Nephron progenitor cell (in vitro differentiated cells): ENCODE data around the gene CERS1.
A peak's percentile ranks its signal among the peaks of the same experiment; 100 is the strongest.

Experiments used
- DNase-seq: peaks from one replicate; pipeline ENCODE4 v3.0.0; 2021
- H3K27ac Mint-ChIP-seq: 2 replicates; pipeline ENCODE4 v1.8.0; 2021; ENCODE audit warnings: mild to moderate bottlenecking, moderate library complexity, mixed read lengths
- H3K27me3 Mint-ChIP-seq: 2 replicates; pipeline ENCODE4 v1.8.0; 2021; ENCODE audit warnings: mild to moderate bottlenecking, low read depth, mixed read lengths; ENCODE audit not compliant: poor library complexity
- H3K36me3 Mint-ChIP-seq: 2 replicates; pipeline ENCODE4 v1.8.0; 2021; ENCODE audit warnings: low read depth, mixed read lengths
- H3K4me1 Mint-ChIP-seq: 2 replicates; pipeline ENCODE4 v1.8.0; 2021; ENCODE audit warnings: mixed read lengths
- H3K4me3 Mint-ChIP-seq: 2 replicates; pipeline ENCODE4 v1.8.0; 2021; ENCODE audit warnings: mild to moderate bottlenecking, moderate library complexity, mixed read lengths
- H3K9me3 Mint-ChIP-seq: 2 replicates; pipeline ENCODE4 v1.8.0; 2021; ENCODE audit warnings: mild to moderate bottlenecking, moderate library complexity, mixed read lengths
- CTCF ChIP-seq: fragments of 200-600 bp; sonication (generic); IDR thresholded peaks from 2 replicates; pipeline ENCODE4 v1.5.0; 2021; ENCODE audit warnings: antibody characterized with exemption

CERS1 gene

GRCh38 chr19:18895824-18896341, at the start of gene CERS1:
Gene CERS1 (minus strand): TSS chr19:18896158. CDS start chr19:18896072, 86 bp downstream.
- no peak within 1 kb of the TSS for H3K27ac Mint-ChIP-seq

GRCh38 chr19:18945297-18945696, 49.3 kb upstream of the CERS1 start:
- no peak overlapping the region for H3K4me3 Mint-ChIP-seq
- peaks cover 15% of the 10 kb centered on the region for H3K4me1 Mint-ChIP-seq
- H3K27me3 Mint-ChIP-seq: peaks cover 3% of the 10 kb centered on the region
- no peaks in the 10 kb centered on the region for H3K9me3 Mint-ChIP-seq
- no peak overlapping the region for H3K27ac Mint-ChIP-seq
- no peak for DNase-seq
- no peak for TF ChIP-seq CTCF
- H3K36me3 Mint-ChIP-seq: peaks cover 14% of the 10 kb centered on the region

More at GRCh38 chr19:18895824-18896341, at the start of gene CERS1:
- DNase-seq: peak; percentile 80
- peaks cover 3% of the 10 kb centered on the region for H3K36me3 Mint-ChIP-seq
- no peak for TF ChIP-seq CTCF
- H3K27me3 Mint-ChIP-seq: peaks cover 6% of the 10 kb centered on the region
- peak within 1 kb of the TSS; percentile 83 for H3K4me3 Mint-ChIP-seq
- peaks cover 9% of the 10 kb centered on the region for H3K4me1 Mint-ChIP-seq
- no peaks in the 10 kb centered on the region for H3K9me3 Mint-ChIP-seq

- peaks cover 3% of the 10 kb centered on the region for H3K27me3 Mint-ChIP-seq
- peaks cover 30% of the 10 kb centered on the region for H3K4me1 Mint-ChIP-seq
- H3K36me3 Mint-ChIP-seq: peaks cover 14% of the 10 kb centered on the region
- no peak for DNase-seq
- no peak overlapping the region for H3K27ac Mint-ChIP-seq
- TF ChIP-seq CTCF: no peak
- no peak overlapping the region for H3K4me3 Mint-ChIP-seq
- H3K9me3 Mint-ChIP-seq: no peaks in the 10 kb centered on the region
Observed at GRCh38 chr19:18943465-18943864, 47.5 kb upstream of the CERS1 start.

DNA sequence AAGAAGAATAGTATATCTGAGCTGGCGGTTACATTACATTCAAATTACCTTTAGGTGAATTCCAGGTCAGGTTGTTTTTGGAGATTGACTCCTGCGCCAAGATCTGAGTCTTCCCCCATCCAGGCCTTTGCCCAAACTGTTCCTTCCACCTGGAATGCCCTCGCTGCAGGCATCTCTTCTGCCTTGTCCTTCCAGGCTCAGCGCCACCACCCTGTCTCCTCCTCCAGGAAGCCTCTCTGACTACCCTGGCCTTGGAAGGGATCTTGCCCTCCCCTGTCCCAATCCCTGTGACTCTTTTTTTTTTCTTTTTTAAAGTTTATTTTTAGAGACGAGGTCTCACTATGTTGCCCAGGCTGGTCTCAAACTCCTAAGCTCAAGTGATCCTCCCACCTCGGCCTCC, 46.7 kb upstream of the CERS1 start:
- H3K27ac Mint-ChIP-seq: no peak overlapping the region
- H3K4me1 Mint-ChIP-seq: peaks cover 31% of the 10 kb centered on the region
- peak overlapping the region; percentile 72 for H3K4me3 Mint-ChIP-seq
- no peak for TF ChIP-seq CTCF
- H3K36me3 Mint-ChIP-seq: peaks cover 20% of the 10 kb centered on the region
- DNase-seq: no peak
- peaks cover 3% of the 10 kb centered on the region for H3K27me3 Mint-ChIP-seq
- no peaks in the 10 kb centered on the region for H3K9me3 Mint-ChIP-seq

DNA sequence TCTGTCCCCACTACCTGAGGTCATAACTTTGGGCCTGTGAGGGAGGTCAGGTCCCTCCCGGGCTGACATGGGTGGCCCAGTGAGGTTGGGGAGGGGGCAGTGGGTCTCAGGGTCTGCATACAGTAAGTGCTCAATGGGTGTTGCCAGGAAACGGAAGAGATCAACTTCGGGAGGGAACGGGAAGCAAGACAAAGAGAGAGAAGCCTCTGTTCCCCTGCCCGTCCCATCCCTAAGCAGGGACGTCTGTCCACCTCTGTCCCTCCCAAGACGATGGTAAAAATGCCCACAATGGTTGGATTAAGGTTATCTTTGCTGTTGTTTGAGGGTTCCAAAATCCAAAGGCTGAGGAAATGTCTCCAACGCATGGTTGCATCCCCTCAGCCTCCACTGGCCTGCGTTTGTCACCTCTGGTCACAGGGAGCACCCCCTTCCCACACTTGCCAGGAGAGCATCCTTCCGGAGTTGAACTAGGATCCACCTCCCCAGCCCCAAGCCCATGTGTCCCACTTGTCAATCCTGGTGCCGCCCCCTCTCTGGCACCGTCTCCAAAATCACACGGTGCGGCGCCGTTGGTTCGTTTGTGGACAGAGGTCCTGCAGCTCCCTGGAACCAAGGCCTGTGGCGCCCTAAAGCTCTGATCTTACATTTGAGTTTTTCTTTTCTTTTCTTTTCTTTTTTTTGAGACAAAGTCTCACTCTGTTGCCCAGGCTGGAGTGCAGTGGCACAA, 45.8 kb upstream of the CERS1 start:
- peak overlapping the region; percentile 72 for H3K4me3 Mint-ChIP-seq
- no peak for TF ChIP-seq CTCF
- peaks cover 3% of the 10 kb centered on the region for H3K27me3 Mint-ChIP-seq
- H3K36me3 Mint-ChIP-seq: peaks cover 26% of the 10 kb centered on the region
- H3K4me1 Mint-ChIP-seq: peaks cover 31% of the 10 kb centered on the region
- H3K27ac Mint-ChIP-seq: peak overlapping the region; percentile 86
- no peaks in the 10 kb centered on the region for H3K9me3 Mint-ChIP-seq
- DNase-seq: no peak
